Daoy (cell line): ENCODE data around the gene MET. TPM values are rescaled to one million over a fixed set of nuclear protein-coding genes. Genes with fewer than 3 reads are reported as not detected.
A peak's percentile ranks its signal among the peaks of the same experiment; 100 is the strongest.
"Not testable (repeated sequence)": the region's sequence is repeated elsewhere in the genome, so short reads cannot be mapped to it uniquely, and the experiment has no call there.

Source experiments
- DNase-seq: peaks from one replicate; pipeline ENCODE4 v3.0.0-alpha.2; 2015; ENCODE audit warnings: low read depth
- total RNA-seq: library from RNA; depleted of rRNA; stranded (reverse); fragments of >200 nt; shearing (Covaris generic); gene quantifications from 2 replicates; pipeline ENCODE4 v1.2.3, GENCODE V29; 2014; rRNA removed

Gene MET
- total RNA-seq, result 191 and 209 TPM in 2 replicates

DNA sequence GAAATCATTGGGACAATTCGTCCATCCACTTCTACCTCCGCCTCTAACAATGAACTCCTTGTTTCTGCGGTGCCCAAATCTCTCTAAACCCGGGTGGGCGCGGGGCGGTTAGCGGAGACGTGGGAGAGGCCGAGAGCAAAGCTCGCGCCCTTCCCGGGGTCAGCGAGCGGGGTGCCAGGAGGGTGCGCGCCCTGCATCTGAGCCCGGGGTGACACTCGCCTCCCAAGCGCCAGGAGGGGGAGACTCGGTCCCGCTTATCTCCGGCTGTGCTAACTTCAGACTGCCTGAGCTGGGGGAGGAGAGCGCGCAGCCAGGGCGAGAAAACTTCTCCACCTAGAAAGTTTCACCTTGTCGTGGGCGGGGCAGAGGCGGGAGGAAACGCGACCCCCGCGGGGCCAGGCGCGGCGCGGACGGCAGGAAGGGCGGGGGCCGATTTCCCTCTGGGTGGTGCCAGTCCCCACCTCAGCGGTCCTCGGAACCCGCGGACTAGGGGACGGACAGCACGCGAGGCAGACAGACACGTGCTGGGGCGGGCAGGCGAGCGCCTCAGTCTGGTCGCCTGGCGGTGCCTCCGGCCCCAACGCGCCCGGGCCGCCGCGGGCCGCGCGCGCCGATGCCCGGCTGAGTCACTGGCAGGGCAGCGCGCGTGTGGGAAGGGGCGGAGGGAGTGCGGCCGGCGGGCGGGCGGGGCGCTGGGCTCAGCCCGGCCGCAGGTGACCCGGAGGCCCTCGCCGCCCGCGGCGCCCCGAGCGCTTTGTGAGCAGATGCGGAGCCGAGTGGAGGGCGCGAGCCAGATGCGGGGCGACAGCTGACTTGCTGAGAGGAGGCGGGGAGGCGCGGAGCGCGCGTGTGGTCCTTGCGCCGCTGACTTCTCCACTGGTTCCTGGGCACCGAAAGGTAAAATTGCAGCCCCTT, at the start of gene MET:
Gene MET (plus strand): TSS at position 516 of the 915 bp plus-strand sequence. CDS start 26,889 bp downstream, outside the sequence.
- DNase-seq, result peak; percentile 98

DNA sequence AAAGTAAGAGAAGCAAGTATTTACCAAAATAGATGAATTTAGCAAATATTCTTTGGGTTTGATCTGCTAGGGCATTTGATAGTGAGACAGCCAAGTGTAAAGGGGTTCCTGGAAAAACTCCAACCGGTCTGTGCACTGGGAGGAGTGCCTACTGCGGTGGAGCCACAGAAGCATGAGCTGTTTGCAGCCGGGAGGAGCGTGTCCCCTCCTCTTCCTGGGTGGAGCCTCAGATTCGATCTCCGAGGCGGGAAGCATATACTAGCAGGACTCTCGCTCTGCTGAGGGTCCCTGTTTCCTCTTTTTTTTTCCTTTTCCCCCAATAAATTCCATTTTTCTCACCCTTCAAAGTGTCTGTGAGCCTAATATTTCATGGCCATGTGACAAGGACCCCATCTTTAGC, 45.1 kb upstream of the MET start:
- no peak for DNase-seq

DNA sequence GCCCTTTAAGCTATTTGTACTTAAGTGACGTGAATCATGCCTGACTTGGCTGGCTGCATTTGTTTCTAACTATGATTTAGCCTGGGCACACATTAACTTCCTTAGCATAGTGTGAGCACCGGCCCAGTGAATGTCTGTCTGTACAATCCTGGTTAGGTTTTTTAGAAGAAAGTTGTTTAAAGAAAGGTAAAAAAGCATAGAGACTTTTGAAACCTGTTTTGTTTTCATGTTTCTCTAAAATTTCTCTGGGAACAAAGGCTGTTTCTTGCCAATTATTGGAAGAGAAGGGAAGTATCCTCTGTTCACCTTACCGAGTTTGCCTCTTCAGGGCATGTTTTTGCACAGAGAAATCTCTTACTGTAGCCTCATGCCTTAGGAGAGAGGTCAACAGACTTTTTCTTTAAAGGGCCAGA, 42.9 kb upstream of the MET start:
- peak; percentile 60 for DNase-seq

DNA sequence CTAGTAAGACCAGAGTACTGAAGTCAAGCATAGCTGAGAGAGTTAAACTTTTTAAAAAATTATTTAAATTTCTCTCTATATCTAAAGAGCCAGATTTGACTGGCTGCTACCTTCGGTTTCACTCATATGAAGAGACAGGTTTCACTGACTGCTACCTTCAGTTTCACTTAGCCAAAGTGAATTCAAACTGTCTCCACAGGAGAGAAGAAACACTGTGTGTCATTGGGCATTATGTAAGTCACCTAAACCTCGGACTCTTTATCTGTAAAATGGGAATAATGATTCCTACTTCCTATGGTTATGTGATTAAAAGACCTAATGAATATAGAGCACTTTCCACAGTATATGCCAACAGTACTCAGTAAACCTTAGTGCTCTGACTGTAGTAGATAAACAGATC, 41.6 kb upstream of the MET start:
- no peak for DNase-seq

DNA sequence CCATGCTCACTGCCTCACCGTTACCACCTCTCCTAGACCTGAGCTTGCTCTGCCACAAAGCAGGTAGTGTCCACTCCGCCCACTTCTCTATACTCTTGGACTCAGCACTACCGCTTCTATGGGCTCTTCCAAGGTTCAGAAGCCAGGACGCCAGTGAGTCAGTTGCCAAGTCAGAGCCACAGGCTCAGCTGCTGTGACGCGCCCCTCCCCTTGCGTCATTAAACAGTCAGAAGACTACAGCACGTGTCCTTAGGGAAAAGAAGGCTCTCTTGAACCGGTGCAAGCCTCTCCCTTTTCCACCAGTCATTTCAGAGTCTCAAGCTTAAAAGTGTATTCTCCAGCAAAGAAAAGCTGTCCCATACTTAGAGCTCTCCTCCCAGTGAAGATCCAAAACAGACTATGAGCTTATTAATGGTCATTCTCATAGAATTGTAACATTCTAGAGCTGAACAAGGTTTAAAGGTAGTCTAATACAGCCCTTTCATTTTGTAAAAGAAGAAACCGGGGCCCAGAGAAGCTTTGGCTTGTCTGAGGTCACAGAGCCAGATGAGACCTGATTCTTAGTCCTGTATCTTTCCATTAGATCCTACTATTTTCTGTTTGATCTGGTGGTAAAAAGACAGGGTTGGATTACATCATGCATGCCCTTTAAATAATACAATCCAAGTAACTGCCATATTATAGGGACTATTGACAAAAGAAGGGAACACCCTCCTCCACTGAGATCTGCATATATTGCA, 40.9 kb upstream of the MET start:
- peak; percentile 98 for DNase-seq

DNA sequence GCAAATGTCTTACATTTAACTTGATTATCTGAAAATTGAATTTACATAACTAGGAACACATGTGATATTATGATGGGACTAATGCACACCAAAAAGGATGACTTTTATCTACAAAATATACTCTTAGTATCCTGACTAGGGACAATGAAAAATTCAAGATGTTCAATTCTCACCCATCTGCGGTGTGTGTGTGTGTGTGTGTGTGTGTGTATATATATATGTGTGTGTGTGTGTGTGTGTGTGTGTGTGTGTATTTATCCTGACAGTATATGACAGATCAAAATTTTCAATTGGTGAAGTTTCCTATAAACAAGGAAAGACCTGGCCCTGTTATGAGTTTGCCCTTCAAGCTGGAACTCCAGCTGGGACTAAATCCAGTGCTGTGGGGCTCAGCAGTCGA, 40.3 kb upstream of the MET start:
- DNase-seq, result no peak

DNA sequence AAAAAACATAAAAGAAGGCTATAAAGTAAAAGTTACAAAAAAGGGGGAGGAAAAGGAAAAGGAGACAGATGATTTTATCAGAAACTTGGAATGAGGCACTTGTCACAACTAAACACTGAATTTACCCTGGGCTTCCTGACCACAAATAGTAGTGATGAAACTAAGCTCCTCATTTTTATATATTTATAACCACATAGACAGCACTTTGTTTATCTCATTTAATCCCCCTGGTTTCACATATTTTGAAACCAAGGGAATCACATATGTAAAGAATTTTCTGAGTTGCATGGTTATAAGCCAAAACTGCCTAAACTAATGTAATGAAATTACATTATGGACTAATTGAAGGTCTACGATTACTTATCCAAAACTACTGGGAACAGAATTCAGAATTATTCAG, 39.6 kb upstream of the MET start:
- DNase-seq, result no peak

DNA sequence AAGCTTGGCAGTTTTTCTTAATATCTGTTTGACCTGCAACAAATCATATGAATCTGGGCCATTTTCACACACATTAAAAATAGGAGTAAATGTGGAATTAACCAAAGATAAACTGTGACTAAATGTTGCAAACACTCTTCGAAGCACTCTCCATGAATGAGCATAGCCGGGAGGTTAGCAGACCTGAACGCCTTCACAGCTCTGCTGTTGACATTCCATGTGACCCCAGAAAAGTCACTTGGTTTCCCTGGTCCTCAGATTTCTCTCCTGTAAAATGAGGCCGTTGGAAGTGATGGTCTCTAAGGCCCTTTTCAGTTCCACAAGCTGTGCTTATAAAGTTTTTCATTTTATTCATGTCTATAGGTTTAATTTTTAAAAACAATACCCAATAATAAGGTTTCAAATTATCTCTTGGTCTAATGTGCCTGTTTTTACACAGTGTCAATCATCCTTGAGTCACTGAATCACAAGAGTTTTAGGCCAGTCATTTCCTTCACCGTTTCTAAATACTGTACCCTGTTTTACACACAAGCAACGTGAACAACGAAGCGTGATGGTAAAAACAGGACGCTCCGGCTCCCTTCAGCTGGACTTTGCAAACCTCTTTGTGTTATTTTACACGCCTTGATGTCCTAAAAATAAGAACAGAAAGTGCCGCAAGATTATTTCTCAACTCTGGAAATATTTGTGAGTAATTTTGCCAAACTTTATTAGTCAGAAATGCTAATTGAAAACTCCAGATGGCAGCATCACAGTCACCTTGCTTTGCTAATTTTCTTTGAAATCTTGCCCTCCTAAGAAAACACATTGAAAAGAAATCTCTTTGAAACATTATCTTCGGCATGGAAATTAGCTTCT, 38.6 kb upstream of the MET start:
- peak; percentile 42 for DNase-seq

DNA sequence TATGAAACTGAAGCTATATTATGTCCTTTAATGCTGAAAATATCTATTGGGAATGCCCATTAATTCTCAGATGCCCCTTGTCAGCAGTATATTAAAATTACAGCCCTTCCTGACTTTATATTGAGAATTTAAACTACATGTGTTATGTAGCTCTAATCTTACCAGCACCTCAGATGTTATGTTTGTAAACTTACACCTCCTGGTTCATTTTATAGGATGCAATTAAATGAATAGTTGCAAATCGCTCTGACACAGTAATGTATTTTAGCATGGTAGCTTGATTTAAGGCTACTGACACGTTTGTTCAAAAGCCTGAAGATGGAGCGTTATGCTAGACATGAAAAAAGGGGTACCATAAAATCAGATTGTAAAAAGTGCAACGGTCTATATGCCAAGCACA, 35.0 kb upstream of the MET start:
- DNase-seq, result no peak

DNA sequence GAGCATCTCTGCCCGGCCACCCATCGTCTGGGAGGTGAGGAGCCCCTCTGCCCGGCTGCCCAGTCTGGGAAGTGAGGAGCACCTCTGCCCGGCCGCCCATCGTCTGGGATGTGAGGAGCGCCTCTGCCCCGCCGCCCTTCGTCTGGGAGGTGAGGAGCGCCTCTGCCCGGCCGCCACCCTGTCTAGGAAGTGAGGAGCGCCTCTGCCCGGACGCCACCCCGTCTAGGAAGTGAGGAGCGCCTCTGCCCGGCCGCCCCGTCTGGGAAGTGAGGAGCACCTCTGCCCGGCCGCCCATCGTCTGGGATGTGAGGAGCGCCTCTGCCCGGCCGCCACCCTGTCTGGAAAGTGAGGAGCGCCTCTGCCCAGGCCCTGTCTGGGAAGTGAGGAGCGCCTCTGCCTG, 33.4 kb upstream of the MET start:
- not testable (repeated sequence) for DNase-seq

DNA sequence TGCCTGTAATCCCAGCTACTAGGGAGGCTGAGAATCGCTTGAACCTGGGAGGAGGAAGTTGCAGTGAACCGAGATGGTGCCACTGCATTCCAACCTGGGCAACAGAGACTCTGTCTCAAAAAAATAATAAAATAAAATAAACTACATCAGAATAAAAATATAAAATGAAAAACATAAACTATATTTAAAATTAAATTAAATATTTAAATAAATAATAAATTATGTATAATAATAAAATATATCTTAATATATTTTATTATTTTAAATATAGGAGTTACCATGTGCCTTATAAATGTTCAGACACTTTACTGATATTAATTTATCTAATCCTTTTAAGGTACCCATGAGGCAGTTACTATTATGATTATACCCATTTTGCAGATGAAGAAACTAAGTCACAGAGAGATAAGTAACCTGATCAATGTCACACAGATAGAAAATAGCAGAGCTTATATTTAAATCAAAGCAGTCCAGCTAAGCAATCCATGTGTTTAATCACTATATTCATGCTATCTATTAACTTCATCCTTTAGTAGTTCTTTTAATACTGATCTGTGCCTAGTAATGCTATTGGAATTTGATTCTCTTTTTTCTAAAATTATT, 30.3 kb upstream of the MET start:
- no peak for DNase-seq

DNA sequence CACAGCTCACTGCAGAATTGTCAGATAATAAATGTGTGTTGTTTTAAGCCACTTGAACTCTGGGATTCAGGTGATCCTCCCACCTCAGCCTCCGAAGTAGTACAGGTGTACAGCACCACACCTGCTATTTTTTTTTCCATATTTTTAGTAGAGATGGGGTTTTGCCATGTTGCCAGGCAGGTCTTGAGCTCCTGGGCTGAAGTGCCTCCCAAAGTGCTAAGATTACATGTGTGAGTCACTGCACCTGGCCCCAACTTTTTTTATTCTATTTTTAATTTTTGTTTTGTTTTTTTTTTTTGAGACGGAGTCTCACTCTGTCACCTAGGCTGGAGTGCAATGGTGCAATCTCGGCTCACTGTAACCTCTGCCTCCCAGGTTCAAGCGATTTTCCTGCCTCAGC, 28.8 kb upstream of the MET start:
- DNase-seq, result not testable (repeated sequence)

DNA sequence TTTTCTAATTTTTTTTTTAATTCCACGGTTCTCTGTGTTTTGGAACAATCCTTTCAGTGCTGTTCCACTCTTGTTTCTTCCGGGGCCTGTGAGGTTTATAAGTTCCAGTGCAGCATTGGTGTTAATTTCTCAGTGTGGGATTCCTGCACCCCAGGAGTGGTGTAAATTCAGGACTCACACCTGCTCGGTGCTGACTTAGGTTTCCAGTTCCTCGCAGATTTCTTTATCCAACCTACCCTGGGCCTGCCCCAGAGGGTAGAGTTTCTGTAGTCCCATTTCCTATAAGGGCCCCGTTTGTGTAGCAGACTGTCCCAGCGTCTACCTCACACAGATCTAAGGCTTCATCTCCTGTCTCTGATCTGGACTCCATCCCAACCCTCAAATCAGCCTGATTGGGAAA, 27.4 kb upstream of the MET start:
- no peak for DNase-seq

DNA sequence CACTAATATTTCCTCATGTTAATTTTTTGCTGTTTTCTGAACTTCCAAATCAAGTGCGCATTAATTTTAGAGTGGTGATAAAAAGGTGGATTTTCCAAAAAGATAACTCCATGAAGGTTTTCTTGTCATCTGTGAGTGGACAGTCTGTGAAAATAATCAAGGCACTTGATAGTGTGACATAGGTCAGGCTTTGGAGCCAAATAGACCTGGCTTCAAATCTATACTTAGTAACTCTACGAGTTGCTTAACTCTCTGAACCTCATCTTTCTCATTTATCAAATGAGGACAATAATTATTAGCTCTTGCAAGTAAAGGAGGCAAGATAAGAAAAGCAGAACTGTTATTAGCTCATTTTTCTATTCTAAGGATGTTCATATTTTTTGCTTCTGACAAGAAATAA, 24.7 kb upstream of the MET start:
- DNase-seq, result no peak

DNA sequence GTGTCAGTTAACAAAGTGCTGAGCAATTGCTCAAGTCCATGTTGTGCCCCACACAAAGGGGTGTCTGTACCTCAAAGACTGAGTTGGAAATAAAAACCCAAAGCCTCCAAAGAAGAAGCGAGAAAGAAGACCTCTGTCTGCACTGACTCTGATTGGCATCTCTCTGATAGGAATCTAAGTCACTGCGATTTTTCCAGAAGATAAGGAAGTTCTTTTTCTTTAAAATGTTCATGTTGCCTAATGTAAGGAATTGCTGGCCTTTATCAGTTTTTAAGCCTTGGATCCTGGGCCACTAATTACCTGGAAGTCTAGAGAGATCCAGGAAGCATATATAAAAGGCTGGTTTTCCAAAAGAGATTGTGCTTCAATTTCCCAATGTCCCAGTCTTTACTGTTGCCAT, 24.1 kb upstream of the MET start:
- no peak for DNase-seq

DNA sequence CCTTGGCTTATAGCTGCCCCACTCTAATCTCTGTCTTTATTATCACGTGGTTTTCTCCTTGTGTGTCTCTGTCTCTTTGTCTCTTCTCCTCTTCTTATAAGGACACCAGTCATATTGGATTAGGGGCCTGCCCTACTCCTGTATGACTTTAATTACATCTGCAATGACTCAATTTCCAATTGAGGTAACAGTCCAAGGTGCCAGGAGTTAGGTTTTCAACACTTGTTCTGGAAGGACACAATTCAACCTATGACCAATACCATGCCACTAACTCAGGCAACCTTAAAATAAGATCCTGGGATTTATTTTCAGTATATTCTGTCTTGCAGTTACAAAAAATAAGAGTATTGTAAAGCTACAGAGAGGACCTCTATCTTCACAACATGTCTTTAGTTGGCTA, 21.6 kb upstream of the MET start:
- no peak for DNase-seq

DNA sequence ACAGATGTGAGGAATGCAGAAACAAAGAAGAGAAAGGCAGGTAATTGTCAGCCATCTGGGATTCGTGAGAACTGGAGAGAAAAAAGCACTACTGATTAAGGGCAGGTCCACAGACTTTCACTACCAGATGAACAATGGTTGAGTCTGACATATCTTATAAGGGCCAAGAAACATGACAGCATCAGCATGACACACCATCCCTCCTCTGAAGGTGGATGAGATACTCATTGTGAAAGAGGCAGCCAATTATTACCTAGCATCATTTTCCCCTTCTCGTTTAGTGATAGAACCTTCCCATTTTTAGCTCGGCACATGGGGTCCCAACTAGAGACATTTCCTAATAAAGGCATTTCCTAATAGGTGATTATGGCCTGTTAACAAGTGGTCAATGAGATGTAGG, 19.2 kb upstream of the MET start:
- peak; percentile 52 for DNase-seq

DNA sequence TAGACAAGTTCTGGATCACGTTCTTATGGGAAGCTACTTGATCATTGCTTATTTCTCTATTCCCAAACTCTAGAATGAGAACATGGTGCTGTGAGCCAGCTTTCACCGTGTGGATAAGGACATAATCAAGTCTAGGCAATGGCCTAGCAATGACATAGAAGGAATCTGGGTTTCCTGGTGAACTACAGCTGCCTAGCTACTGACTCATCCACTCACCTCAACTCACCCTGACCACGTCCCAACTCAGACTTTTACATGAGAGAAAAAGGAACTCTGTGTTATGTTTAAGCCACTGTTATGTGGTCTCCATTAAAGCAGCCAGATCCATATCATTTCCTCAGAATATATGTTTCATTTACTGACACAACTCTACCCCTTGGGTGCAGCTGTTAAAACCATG, 18.8 kb upstream of the MET start:
- peak; percentile 91 for DNase-seq

DNA sequence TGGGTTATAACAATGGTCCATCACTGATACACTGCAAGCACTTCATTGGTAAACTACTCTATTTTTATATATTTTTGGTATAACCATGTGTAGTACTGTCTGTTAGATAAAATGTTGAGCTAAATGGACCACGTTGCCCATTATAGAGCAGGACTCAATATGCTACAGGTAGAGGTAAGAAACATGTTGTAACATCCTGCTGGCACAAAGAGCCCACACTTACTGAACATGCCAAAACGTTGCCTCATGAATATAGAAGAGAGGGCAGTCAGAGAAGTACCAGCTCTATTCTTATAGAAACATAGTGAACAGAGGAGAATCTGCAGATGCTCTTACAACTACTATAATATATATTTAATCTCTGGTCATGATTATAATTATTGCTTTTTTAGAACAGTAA, 18.4 kb upstream of the MET start:
- DNase-seq, result no peak

DNA sequence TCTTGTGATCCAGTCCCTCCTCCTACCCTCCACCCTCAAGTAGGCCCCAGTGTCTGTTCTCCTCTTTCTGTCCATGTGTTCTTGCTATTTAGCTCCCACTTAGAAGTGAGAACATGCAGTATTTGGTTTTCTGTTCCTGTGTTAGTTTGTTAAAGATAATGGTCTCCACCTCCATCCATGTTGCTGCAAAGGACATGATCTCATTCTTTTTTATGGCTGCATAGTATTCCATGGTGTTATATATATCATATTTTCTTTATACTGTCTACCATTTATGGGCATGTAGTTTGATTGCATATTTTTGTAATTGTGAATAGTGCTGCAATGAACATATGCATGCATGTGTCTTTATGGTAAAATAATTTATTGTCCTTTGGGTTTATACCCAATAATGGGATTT, 12.7 kb upstream of the MET start:
- not testable (repeated sequence) for DNase-seq

DNA sequence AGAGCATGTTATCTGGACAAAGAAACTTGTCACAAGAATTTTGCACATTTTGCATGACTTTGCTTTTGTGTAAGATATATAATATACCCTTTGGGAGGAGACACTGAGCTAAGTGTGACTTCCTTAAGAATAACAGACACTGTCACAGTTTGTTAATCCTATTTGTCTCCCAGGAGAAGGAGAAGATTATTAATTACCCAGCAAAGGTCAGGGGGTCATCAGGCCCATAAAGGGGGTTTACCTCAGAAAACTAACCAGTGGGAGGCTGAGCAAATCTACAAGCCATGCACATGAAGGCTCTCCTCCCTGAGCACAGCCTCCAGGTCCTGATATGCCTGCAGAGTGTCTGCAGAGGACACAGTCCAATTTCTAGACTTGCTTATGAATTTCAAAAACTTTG, 10.1 kb upstream of the MET start:
- DNase-seq, result no peak

DNA sequence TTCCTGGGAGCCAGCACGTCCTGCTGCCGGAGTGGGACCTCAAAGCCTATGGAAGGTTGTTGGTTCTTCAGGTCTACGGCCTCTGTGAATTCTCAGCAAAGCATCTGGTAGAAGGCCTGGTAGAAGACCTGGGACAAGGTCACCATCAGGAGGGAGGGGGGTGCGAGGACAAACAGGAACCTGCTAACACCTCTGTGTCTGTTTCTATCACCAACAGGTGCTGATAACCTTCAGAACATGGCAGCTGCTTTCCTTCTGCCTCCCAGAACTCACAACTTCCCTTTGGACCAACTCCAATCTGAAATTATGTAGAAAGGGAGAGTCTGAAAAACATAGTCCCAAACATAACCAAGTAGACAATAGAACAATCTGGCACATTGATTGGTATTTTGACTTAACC, 8.3 kb upstream of the MET start:
- no peak for DNase-seq
